Occipital lobe (tissue), 2 donors: Measurements from ENCODE around the gene DPF3. TPM values are rescaled to one million over a fixed set of nuclear protein-coding genes. Genes with fewer than 3 reads are reported as not detected.
A peak's percentile ranks its signal among the peaks of the same experiment; 100 is the strongest.

ENCODE experiments used
- DNase-seq: peaks from one replicate; lab custom pipeline; 2025; lab: John Stamatoyannopoulos, UW
- total RNA-seq: library from RNA; depleted of rRNA; stranded (reverse); fragments of >200 nt; gene quantifications from one replicate; pipeline ENCODE4 v1.2.3, GENCODE V29; 2014

DPF3 gene
- total RNA-seq, 1 donor from 2014 or later = 5.3 TPM

GRCh38 chr14:72904840-72905561 is 11.1 kb upstream of the DPF3 start:
- DNase-seq = peak; percentile 30

- DNase-seq = no peak
Observed at GRCh38 chr14:72904218-72904617, 10.3 kb upstream of the DPF3 start.

- no peak for DNase-seq
Observed at GRCh38 chr14:72903716-72904115, 9.8 kb upstream of the DPF3 start.

- DNase-seq = no peak
Observed at GRCh38 chr14:72902801-72903530, 9.1 kb upstream of the DPF3 start.

GRCh38 chr14:72901361-72901760 is 7.5 kb upstream of the DPF3 start:
- DNase-seq = no peak

GRCh38 chr14:72898448-72898847 is 4.5 kb upstream of the DPF3 start:
- no peak for DNase-seq

- DNase-seq = peak; percentile 14
Observed at GRCh38 chr14:72894623-72895378, 900 bp upstream of the DPF3 start.

GRCh38 chr14:72894323-72894622 is 372 bp upstream of the DPF3 start:
- no peak for DNase-seq

GRCh38 chr14:72892879-72893635 is 844 bp downstream of the DPF3 start:
- DNase-seq = peak; percentile 18

- DNase-seq = no peak
Observed at GRCh38 chr14:72892103-72892878, 1.6 kb downstream of the DPF3 start.

GRCh38 chr14:72891666-72892102 is 2.2 kb downstream of the DPF3 start:
- DNase-seq = no peak

- DNase-seq = no peak
Observed at GRCh38 chr14:72889366-72889765, 4.5 kb downstream of the DPF3 start.

GRCh38 chr14:72888636-72889201 is 5.2 kb downstream of the DPF3 start:
- DNase-seq = no peak

GRCh38 chr14:72888192-72888591 is 5.7 kb downstream of the DPF3 start:
- DNase-seq = no peak

GRCh38 chr14:72887514-72887913 is 6.4 kb downstream of the DPF3 start:
- DNase-seq = no peak

GRCh38 chr14:72884386-72884785 is 9.5 kb downstream of the DPF3 start:
- DNase-seq = no peak

GRCh38 chr14:72883961-72884360 is 9.9 kb downstream of the DPF3 start:
- no peak for DNase-seq

- no peak for DNase-seq
Observed at GRCh38 chr14:72883109-72883508, 10.8 kb downstream of the DPF3 start.

- DNase-seq = no peak
Observed at GRCh38 chr14:72882463-72882862, 11.4 kb downstream of the DPF3 start.

- DNase-seq = no peak
Observed at GRCh38 chr14:72882047-72882446, 11.9 kb downstream of the DPF3 start.

- DNase-seq = no peak
Observed at GRCh38 chr14:72881543-72881942, 12.4 kb downstream of the DPF3 start.
